Neuron (in vitro differentiated cells): ENCODE results near the gene RHOT1.
"Not testable (repeated sequence)": the region's sequence is repeated elsewhere in the genome, so short reads cannot be mapped to it uniquely, and the experiment has no call there.

ENCODE experiments used
- H2AFZ ChIP-seq: one replicate; pipeline ENCODE4 v1.6.1; 2013; ENCODE audit warnings: low read depth, mild to moderate bottlenecking, inconsistent platforms, low read length, moderate library complexity
- H3K27me3 ChIP-seq: one replicate; pipeline ENCODE4 v1.6.1; 2013; ENCODE audit warnings: low read length; ENCODE audit not compliant: insufficient read depth
- H3K36me3 ChIP-seq: one replicate; pipeline ENCODE4 v1.6.1; 2013; ENCODE audit warnings: low read length; ENCODE audit not compliant: insufficient read depth
- H3K4me1 ChIP-seq: one replicate; pipeline ENCODE4 v1.6.1; 2013; ENCODE audit warnings: low read length; ENCODE audit not compliant: insufficient read depth
- H3K4me3 ChIP-seq: 2 replicates; pipeline ENCODE4 v1.5.1; 2013; ENCODE audit warnings: mild to moderate bottlenecking, low read length, moderate library complexity
- H3K9me3 ChIP-seq: one replicate; pipeline ENCODE4 v1.6.1; 2013; ENCODE audit warnings: low read length

RHOT1 gene

DNA sequence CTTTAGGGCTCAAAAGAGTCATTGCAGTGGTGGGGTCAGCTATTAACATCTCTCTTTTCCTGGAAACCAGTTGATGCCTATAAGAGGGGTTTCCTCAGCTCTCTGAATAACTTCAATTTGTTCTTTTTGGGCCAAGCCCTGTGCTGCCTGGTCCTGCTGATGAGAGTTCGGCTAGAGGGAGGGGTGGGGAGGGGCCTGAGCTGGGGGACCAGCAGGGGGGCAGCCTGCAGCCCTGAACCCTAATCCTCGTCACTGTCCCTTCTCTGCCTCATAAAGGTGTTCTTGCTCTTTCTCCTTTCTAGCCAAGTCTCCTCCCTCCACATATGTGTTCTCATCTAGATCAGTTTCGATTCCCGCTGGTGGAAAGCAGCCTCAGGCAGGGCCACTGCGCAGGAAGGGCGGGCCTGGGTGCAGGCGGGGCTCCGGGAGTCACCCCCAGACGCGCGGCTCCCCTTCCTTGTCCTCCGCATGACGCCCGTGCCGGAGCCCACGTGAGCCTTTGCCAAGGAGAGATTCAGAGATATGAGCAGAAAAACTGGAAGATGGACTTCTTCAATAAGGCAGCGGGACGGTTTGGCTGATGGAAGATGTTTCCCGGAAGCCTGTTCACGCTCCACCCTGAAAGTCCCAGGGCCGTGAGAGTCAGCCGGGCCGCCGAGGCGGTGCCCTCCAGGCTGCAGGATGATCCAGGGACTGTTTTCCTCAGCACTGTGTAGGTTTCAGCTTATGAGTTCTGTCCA lies 15.0 kb upstream of the RHOT1 start:
- no peaks in the 10 kb centered on the region for H3K36me3 ChIP-seq
- H2AFZ ChIP-seq = peak overlapping the region; percentile 81
- H3K9me3 ChIP-seq = no peaks in the 10 kb centered on the region
- peaks cover 3% of the 10 kb centered on the region for H3K4me1 ChIP-seq
- peak overlapping the region; percentile 63 for H3K4me3 ChIP-seq
- H3K27me3 ChIP-seq = no peaks in the 10 kb centered on the region

DNA sequence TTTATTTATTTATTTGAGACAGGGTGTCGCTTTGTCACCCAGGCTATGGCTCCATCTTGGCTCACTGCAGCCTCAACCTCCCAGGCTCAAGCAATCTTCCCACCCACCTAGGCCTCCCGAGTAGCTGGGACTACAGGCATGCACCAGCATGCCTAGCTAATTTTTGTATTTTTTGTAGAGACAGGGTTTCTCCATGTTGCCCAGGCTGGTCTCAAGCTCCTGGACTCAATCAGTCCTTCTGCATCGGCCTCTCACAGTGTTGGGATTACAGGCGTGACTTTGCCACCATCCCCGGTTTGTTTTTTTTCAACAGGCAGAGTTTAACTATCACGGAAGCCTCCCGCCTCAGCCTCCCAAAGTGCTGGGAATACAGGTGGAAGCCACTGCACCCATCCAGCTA lies 13.8 kb upstream of the RHOT1 start:
- H3K4me3 ChIP-seq = peak overlapping the region; percentile 63
- not testable (repeated sequence) for H2AFZ ChIP-seq, H3K27me3 ChIP-seq, H3K36me3 ChIP-seq, H3K4me1 ChIP-seq, H3K9me3 ChIP-seq

DNA sequence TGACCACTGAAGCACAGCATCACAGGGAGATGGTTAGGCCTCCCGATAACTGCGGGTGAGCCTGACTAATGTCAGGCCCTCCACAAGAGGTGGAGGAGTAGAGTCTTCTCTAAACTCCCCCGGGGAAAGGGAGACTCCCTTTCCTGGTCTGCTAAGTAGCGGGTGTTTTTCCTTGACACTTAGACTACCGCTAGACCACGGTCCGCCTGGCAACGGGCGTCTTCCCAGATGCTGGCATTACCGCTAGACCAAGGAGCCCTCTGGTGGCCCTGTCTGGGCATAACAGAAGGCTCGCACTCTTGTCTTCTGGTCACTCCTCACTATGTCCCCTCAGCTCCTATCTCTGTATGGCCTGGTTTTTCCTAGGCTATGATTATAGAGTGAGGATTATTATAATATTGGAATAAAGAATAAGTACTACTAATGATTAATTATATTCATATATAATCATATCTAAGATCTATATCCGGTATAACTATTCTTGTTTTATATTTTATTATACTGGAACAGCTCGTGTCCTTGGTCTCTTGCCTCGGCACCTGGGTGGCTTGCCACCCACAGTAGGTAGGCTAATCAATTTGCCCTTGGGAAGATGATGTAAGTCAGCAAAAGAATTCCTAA lies 6.7 kb upstream of the RHOT1 start:
- not testable (repeated sequence) for H2AFZ ChIP-seq, H3K4me1 ChIP-seq, H3K9me3 ChIP-seq, H3K4me3 ChIP-seq, H3K27me3 ChIP-seq, H3K36me3 ChIP-seq

DNA sequence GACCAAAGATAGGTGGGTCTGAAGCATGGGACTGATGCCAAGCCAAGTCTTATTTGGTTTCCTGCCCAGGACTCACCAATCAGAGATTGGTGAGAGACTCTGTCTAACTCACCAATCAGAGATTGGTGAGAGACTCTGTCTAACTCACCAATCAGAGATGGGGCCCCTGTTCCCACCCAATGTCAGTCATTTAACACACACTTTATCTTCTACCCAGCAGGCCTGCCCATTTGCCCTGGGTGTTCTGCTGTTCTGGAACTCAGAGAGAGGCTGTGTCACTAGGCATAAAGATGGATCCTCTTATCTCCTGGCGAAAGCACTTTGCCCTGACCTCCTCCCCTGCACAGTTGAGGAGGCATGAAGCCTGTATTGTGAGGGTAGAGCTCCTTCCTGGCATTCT lies 5.4 kb upstream of the RHOT1 start:
- no peaks in the 10 kb centered on the region for H3K36me3 ChIP-seq
- H3K4me3 ChIP-seq = no peak overlapping the region
- H3K9me3 ChIP-seq = peaks cover 4% of the 10 kb centered on the region
- H3K4me1 ChIP-seq = no peaks in the 10 kb centered on the region
- H3K27me3 ChIP-seq = no peaks in the 10 kb centered on the region
- H2AFZ ChIP-seq = no peak overlapping the region

DNA sequence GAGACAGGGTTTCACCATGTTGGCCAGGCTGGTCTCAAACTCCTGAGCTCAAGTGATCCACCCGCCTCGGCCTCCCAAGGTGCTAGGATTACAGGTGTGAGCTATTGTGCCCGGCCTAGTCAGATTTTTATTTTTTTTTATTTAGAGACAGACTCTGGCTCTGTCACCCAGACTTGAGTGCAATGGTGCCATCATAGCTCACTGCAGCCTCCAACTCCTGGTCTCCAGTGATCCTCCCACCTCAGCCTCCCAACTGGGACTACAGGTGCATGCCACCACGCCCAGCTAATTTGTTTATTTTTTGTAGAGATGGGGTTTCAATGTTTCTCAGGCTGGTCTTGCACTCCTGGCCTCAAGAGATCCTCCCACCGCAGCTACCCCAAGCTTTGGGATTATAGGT lies 2.8 kb upstream of the RHOT1 start:
- not testable (repeated sequence) for H3K27me3 ChIP-seq, H3K36me3 ChIP-seq, H2AFZ ChIP-seq, H3K4me1 ChIP-seq, H3K9me3 ChIP-seq, H3K4me3 ChIP-seq

DNA sequence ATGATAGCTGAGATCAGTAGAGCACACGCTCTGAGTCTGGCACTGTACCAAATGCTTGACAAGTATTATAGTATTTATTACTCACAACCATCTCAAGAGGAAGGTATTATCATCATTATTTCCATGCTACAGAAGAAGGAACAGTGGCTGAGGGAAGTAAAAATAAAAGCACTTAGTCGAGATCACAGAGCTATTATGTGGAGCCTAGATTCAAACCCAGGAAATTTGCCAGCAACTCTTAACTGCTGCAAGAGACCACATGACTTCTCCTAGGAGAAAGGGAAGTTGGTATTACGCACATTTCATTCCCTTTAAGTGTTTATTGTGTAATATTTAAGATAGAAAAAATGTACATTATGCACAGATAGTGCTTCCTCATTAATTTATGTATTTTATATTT lies 1.0 kb upstream of the RHOT1 start:
- H3K4me3 ChIP-seq = peak overlapping the region; percentile 65
- peaks cover 6% of the 10 kb centered on the region for H3K4me1 ChIP-seq
- H3K9me3 ChIP-seq = no peaks in the 10 kb centered on the region
- H3K27me3 ChIP-seq = no peaks in the 10 kb centered on the region
- H3K36me3 ChIP-seq = no peaks in the 10 kb centered on the region
- H2AFZ ChIP-seq = peak overlapping the region; percentile 88

DNA sequence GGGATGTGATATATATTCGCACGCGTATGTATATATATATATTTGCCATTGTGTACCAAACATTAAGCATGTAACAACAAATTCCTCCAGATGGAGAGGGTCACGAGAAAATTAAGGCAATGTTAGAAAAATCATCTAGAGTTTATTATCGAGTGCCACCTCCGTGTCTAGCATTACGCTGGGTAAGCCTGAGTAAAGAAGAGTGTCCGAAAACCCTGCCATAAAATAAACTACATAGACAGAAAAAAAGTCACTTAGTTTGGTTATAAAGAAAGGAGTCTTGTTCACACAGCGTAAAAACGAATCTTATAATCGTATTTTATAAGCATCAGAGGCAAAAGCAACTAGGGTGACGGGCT lies 644 bp upstream of the RHOT1 start:
- H3K4me3 ChIP-seq = peak overlapping the region; percentile 65
- peaks cover 6% of the 10 kb centered on the region for H3K4me1 ChIP-seq

DNA sequence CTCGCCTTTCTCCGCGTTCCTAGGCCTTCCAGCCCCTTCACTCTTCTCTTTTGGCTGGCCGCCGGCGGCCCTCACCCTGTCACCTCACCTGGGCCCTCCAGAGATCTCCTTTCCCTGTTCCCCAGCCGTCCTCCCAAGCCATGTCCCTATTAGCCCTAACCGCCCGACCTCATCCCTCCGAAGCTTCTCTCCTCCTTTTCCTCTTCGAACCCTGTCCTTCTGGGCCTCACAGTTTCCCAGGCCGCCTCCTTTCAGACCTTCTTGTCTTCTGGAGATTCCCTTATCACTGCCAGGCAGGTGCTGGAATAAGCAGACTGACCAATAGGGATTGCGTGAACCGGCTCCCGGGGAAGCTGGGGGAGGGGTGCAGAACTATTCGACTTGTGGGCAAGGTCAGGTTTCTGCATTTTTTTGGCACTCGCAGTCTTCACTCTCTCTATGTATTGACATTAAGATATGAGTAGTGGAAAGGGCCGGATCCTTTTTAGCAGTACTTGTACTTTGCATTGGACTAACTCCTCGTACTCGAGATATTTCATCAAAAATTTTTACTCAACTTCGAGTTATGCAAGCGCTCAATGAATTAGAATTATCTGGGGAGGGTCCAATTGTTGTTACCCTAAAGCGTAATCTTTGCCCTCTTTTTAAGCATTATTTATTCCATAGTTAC lies 690 bp downstream of the RHOT1 start:
- Histone ChIP-seq H3K36me3 (peaks cover 2% of the 10 kb centered on the region), H3K4me3 (peak overlapping the region; percentile 65), H3K27me3 (no peaks in the 10 kb centered on the region), H3K9me3 (no peaks in the 10 kb centered on the region), H2AFZ (peak overlapping the region; percentile 88), H3K4me1 (peaks cover 7% of the 10 kb centered on the region)

More for the DNA sequence above, 644 bp upstream of the RHOT1 start:
- Histone ChIP-seq H3K27me3 (no peaks in the 10 kb centered on the region), H3K9me3 (no peaks in the 10 kb centered on the region), H3K36me3 (no peaks in the 10 kb centered on the region), H2AFZ (peak overlapping the region; percentile 88)

DNA sequence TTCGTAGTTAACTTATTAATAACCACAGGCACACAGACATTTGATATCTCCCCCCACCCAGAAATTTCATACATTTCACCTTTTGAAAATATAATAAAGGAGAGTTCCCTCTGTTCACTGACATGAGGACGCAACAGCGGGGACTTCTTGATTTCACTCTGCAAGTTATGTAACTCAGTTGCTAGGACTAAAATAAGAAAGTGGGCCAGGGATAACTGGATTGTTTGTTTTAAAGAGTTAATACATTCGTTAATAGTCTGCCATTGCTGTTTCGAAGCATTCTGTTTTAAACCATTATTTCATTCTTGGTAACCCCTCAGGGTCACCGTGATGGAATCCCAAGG lies 1.2 kb downstream of the RHOT1 start:
- H3K36me3 ChIP-seq = peaks cover 2% of the 10 kb centered on the region
- H3K4me3 ChIP-seq = peak overlapping the region; percentile 65
- peaks cover 12% of the 10 kb centered on the region for H3K4me1 ChIP-seq
- H3K27me3 ChIP-seq = no peaks in the 10 kb centered on the region
- no peaks in the 10 kb centered on the region for H3K9me3 ChIP-seq
- H2AFZ ChIP-seq = peak overlapping the region; percentile 88

DNA sequence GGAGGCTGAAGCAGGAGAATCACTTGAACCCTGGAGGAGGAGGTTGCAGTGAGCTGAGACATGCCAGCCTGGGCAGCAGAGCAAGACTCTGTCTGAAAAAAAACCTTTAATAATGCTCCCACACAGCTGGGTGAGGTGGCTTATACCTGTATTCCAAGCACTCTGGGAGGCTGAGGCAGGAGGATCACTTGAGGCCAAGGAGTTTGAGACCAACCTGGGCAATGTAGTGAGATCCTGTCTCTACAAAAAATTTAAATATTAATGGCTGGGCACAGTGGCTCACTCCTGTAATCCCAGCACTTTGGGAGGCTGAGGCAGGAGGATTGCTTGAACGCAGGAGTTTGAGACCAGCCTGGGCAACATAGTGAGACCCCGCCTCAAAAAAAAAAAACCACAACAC lies 2.1 kb downstream of the RHOT1 start:
- H3K4me1 ChIP-seq = peaks cover 16% of the 10 kb centered on the region
- H3K36me3 ChIP-seq, H3K9me3 ChIP-seq, H2AFZ ChIP-seq, H3K4me3 ChIP-seq, H3K27me3 ChIP-seq: not testable (repeated sequence)

DNA sequence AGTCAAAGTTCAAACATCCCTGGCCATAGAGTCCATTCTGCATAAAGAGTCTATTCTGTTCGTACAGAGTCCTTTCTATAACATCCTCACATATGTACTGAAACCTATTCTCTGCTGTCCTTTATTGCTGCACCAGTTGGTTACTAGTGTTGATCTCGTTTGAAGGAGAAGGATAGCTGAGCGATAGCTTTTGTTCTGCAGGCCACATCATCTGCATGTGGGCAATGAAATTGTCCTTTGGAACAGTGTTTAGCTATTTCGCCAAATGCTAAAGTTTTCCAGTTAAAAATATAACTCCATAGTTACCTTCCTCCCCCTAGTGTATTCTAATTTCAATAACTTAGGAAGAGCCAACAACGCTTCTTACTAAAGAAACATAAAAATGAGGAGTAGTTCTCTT lies 6.0 kb downstream of the RHOT1 start:
- Histone ChIP-seq H2AFZ (no peak overlapping the region), H3K4me3 (no peak overlapping the region), H3K4me1 (peaks cover 13% of the 10 kb centered on the region), H3K27me3 (no peaks in the 10 kb centered on the region), H3K9me3 (no peaks in the 10 kb centered on the region), H3K36me3 (peaks cover 11% of the 10 kb centered on the region)

DNA sequence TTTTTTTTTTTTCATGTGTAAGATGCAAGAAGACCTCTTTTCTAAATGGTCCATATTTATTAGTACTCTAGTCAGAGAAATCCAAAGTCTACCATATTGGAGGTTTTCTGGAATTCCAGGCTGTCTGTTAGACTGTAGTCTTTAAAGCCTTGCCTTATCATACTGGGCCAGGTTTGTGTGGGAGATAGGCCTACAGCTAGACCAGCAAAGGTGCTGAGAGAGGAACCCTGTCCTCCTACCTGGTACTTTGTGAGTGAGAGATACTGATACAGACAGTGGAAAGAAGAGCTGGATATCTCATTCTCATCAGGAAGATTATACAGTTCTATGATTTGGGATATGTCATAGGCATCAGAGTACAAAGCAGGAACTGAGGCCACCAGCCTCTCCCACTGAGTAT lies 8.1 kb downstream of the RHOT1 start:
- Histone ChIP-seq H3K27me3 (no peaks in the 10 kb centered on the region), H3K4me3 (no peak overlapping the region), H2AFZ (no peak overlapping the region), H3K4me1 (peaks cover 9% of the 10 kb centered on the region), H3K36me3 (peaks cover 23% of the 10 kb centered on the region), H3K9me3 (no peaks in the 10 kb centered on the region)

DNA sequence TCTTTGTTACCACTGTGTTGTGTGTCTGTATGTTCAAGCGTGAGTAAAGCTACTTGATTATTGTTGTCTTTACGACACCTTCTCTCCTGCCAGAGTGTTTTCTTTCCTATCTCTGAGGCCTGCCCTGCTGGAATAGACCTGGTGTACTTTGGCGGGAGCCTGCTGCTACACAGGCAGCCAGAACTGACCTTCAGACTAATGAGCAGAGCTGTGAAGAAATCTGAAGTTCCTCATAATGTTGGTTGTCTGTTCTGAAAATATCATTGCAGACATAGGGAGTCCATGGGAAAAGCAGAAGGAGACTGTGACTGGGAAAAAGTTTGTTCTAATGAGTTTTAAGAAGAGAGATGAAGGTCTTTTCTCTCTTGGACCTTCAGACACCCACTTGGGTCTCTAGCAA lies 9.8 kb downstream of the RHOT1 start:
- Histone ChIP-seq H3K4me3 (no peak overlapping the region), H3K4me1 (peaks cover 9% of the 10 kb centered on the region), H2AFZ (no peak overlapping the region), H3K36me3 (peaks cover 30% of the 10 kb centered on the region), H3K27me3 (no peaks in the 10 kb centered on the region), H3K9me3 (no peaks in the 10 kb centered on the region)
